Upper lobe of left lung (tissue), 6 donors: ENCODE measurements around the gene CD247. TPM values are rescaled to one million over a fixed set of nuclear protein-coding genes. Genes with fewer than 3 reads are reported as not detected.

Experiments
- ATAC-seq, 2 donors: fragments of 200-7000 bp; cut with Tn5 transposase; one replicate each; pipeline ENCODE4 v1.9.1; 2022; ENCODE audit warnings: mild to moderate bottlenecking in 2 of 2, moderate library complexity in 2 of 2; ENCODE audit not compliant: low FRiP score in 2 of 2
- DNase-seq, 2 donors: peaks; one replicate each; pipeline ENCODE4 v3.0.0-alpha.2; 2019 to 2020
- H3K27ac ChIP-seq, 4 donors: fragments of 200-600 bp; sonication (generic); one replicate each; pipeline ENCODE4 v1.5.1; 2016 to 2019
- H3K27me3 ChIP-seq, 4 donors: fragments of 200-600 bp; sonication (generic); one replicate each; pipeline ENCODE4 v1.5.1; 2017 to 2019
- H3K36me3 ChIP-seq, 4 donors: fragments of 200-600 bp; sonication (generic); one replicate each; pipeline ENCODE4 v1.5.1; 2016 to 2019
- H3K4me1 ChIP-seq, 4 donors: fragments of 200-600 bp; sonication (generic); one replicate each; pipeline ENCODE4 v1.5.1; 2018 to 2019
- H3K4me3 ChIP-seq, 4 donors: fragments of 200-600 bp; sonication (generic); one replicate each; pipeline ENCODE4 v1.5.1; 2017 to 2019; ENCODE audit warnings: mild to moderate bottlenecking in 2 of 4, moderate library complexity in 1 of 4
- H3K9me3 ChIP-seq, 4 donors: fragments of 200-600 bp; sonication (generic); one replicate each; pipeline ENCODE4 v1.5.1; 2018 to 2019
- EP300 ChIP-seq, 4 donors: sonication (generic); formaldehyde crosslinking; IDR thresholded peaks; one replicate each; pipeline ENCODE4 v1.5.1; 2017; ENCODE audit warnings: antibody characterized with exemption in 4 of 4, control low read depth in 2 of 4
- POLR2A ChIP-seq, 4 donors: fragments of 450-650 bp; IDR thresholded peaks; one replicate each; pipeline ENCODE4 v1.5.1; 2016 to 2017; ENCODE audit warnings: antibody characterized with exemption in 4 of 4, mild to moderate bottlenecking in 2 of 4
- POLR2AphosphoS5 ChIP-seq, 2 donors: sonication (generic); formaldehyde crosslinking; IDR thresholded peaks; one replicate each; pipeline ENCODE4 v1.5.1; 2017; ENCODE audit warnings: antibody characterized with exemption in 2 of 2
- WGBS, 2 donors: methylation state at CpG; one replicate each; pipeline ENCODE4 v1.1.5; 2017 to 2018; 5-methylcytosine and 5-hydroxymethylcytosine counted together
- total RNA-seq, 6 donors: library from RNA; depleted of rRNA in 4 of 6; stranded (reverse); fragments of >200 nt in 4 of 6; gene quantifications; one replicate each; pipeline versions ENCODE4 v1.1.0 to v1.2.1, GENCODE V29; 2016 to 2021
- TF ChIP-seq, protein P1 (sequence below), 6 experiments: fragments of 450-650 bp in 4 of 6; fragments of 200-600 bp in 2 of 6; sonication (generic) in 2 of 6; IDR thresholded peaks; one replicate each; pipeline ENCODE4 v1.5.1; 2016 to 2019; ENCODE audit warnings: antibody characterized with exemption in 6 of 6
- donor health status: DM: no; HTN: no; CAD: no; lungs with moderate emphysema.
- donor health status: DM: no; HTN: yes; CAD: no; lungs with severe emphysema.

The CD247 gene
- total RNA-seq, 6 donors from 2014 or later, result 5.0 to 14.7 (median 8.7) TPM

DNA sequence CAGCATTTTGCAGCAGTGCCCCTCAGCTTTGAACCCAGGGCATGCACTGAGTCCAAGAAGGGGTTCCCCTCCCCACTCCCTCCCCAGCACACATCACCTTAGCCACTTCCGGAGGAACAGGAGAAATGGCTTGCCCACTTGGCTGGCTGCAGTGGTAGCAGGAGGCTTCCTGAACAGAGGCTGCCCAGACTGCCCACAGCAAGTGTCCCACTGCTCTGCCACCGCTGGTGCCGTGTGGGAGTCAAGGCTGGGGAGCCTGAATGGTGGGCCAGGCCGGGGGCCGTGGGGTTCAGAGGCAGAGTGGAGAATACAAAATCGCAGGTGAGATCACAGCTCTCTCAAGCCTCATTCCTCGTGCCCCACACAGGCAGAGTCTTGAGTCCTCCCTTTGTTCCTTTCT, 34.5 kb downstream of the CD247 start:
- Histone ChIP-seq H3K27me3 (no peaks in the 10 kb centered on the region), H3K4me3 (no peak overlapping the region), H3K36me3 (no peaks in the 10 kb centered on the region), H3K9me3 (no peaks in the 10 kb centered on the region), H3K4me1 (peaks cover 0 to 6% (median 0%) of the 10 kb centered on the region in 4 donors), H3K27ac (no peak overlapping the region)
- ATAC-seq (no peak), DNase-seq (no peak)
- TF ChIP-seq, protein P1, sequence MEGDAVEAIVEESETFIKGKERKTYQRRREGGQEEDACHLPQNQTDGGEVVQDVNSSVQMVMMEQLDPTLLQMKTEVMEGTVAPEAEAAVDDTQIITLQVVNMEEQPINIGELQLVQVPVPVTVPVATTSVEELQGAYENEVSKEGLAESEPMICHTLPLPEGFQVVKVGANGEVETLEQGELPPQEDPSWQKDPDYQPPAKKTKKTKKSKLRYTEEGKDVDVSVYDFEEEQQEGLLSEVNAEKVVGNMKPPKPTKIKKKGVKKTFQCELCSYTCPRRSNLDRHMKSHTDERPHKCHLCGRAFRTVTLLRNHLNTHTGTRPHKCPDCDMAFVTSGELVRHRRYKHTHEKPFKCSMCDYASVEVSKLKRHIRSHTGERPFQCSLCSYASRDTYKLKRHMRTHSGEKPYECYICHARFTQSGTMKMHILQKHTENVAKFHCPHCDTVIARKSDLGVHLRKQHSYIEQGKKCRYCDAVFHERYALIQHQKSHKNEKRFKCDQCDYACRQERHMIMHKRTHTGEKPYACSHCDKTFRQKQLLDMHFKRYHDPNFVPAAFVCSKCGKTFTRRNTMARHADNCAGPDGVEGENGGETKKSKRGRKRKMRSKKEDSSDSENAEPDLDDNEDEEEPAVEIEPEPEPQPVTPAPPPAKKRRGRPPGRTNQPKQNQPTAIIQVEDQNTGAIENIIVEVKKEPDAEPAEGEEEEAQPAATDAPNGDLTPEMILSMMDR (IDR thresholded peaks at IDR 0.05), result no peak
- TF ChIP-seq POLR2AphosphoS5 (IDR thresholded peaks at IDR 0.05), result no peak
- no peak for TF ChIP-seq EP300 (IDR thresholded peaks at IDR 0.05)
- no peak for TF ChIP-seq POLR2A (IDR thresholded peaks at IDR 0.05)
- WGBS, 2 donors, result 77 to 85% methylated on average over 4 to 7 of the region's 7 CpGs

DNA sequence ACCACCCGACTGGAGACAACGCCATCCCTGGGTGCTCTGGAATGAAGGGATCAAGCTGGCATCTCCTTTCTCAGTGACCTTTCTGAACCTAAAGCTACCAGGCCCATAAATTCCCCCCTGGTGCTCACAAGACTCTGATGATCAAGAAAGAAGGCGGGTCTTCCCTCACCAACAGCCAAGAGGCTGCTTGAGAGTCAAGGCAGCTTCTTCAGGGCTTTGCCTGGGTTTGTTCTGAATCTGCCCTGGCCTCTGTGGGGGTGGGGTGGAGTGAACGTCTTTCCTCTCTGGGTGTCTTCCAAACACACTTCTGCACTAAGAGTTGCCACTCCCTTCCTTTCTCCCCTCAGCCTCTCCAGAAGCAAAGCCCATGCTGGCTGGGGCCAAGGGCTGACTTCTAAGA, 36.1 kb downstream of the CD247 start:
- TF ChIP-seq, protein P1 (IDR thresholded peaks at IDR 0.05), result no peak
- TF ChIP-seq POLR2AphosphoS5 (IDR thresholded peaks at IDR 0.05) (no peak), POLR2A (IDR thresholded peaks at IDR 0.05) (no peak), EP300 (IDR thresholded peaks at IDR 0.05) (no peak)
- Histone ChIP-seq H3K9me3 (no peaks in the 10 kb centered on the region), H3K4me3 (no peak overlapping the region), H3K27ac (no peak overlapping the region), H3K36me3 (no peaks in the 10 kb centered on the region), H3K4me1 (peaks cover 0 to 6% (median 0%) of the 10 kb centered on the region in 4 donors), H3K27me3 (no peaks in the 10 kb centered on the region)
- ATAC-seq, result no peak
- 59 to 66% methylated on average over 3 to 4 of the region's 4 CpGs for WGBS, 2 donors
- DNase-seq, result peak in 1 of 2 donors; percentile 26

DNA sequence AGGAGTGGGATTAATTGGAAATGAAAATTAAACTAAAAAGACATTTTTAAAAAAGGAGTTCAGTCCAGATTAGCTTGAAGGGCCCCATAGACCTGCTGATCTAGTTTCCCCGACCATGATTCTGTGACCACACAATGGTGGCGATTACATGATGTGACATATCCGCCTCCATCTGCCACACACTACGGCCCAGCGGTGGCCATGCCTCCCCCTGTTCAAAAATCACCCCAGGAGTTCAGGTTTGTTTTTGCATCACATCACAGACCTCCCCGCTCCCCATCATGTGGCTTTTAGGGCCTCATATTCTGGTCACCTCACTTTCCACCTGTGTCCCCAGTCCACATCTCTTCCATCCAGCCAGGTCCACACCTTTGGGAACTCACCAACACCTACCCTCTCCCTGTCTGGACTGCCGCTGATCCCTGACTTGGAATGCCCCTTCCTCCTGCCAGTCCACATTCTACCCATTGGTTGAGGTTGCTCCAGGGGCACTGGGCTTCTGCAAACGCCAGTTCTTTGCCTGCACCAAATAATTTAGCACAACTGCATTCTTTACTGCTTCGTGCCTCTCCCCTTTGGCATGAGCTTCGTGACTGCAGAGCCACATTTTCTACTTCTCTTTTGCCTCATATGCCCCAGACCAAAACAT, 38.9 kb downstream of the CD247 start:
- DNase-seq (peak in 1 of 2 donors; percentile 20), ATAC-seq (no peak)
- no peaks in the 10 kb centered on the region for H3K36me3 ChIP-seq
- peaks cover 0 to 6% (median under 1%) of the 10 kb centered on the region in 4 donors for H3K4me1 ChIP-seq
- no peak for TF ChIP-seq POLR2A (IDR thresholded peaks at IDR 0.05)
- TF ChIP-seq, protein P1 (IDR thresholded peaks at IDR 0.05), result no peak
- TF ChIP-seq POLR2AphosphoS5 (IDR thresholded peaks at IDR 0.05), result no peak
- TF ChIP-seq EP300 (IDR thresholded peaks at IDR 0.05), result no peak
- no peaks in the 10 kb centered on the region for H3K27me3 ChIP-seq
- H3K4me3 ChIP-seq, result no peak overlapping the region
- H3K9me3 ChIP-seq, result no peaks in the 10 kb centered on the region
- 85 to 87% methylated on average over 10 of the region's 10 CpGs for WGBS, 2 donors
- no peak overlapping the region for H3K27ac ChIP-seq

- Histone ChIP-seq H3K9me3 (no peaks in the 10 kb centered on the region), H3K36me3 (no peaks in the 10 kb centered on the region), H3K27ac (no peak overlapping the region), H3K4me1 (peaks cover 0 to 9% (median 3%) of the 10 kb centered on the region in 4 donors), H3K4me3 (no peak overlapping the region), H3K27me3 (no peaks in the 10 kb centered on the region)
- 70 to 71% methylated on average over 5 of the region's 5 CpGs for WGBS, 2 donors
- DNase-seq (peak in 1 of 2 donors; percentile 19), ATAC-seq (no peak)
- TF ChIP-seq POLR2A (IDR thresholded peaks at IDR 0.05) (no peak), POLR2AphosphoS5 (IDR thresholded peaks at IDR 0.05) (no peak), EP300 (IDR thresholded peaks at IDR 0.05) (no peak)
- TF ChIP-seq, protein P1 (IDR thresholded peaks at IDR 0.05), result no peak
These were observed 40.3 kb downstream of the CD247 start for GRCh38 chr1:167477986-167478385.

DNA sequence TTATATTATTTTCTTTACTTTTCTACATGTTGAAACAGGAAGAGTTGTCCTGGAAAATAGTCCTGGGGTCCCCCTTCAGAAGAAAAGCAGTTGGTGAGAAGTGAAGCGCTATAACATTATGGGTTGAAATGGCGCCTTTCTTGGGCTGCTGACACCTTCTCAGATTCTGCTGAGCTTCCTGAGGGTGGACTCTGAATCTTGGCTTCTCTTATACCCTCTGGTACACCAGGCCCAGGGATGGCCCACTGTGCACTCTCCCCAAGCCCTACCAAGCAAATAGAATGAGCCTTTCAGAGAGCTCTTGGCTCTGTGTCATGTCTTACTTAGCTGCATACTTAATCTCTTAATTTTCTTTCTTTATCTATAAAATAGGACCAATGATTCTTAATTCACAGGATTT, 42.3 kb downstream of the CD247 start:
- peaks cover 0 to 5% (median 2%) of the 10 kb centered on the region in 4 donors for H3K4me1 ChIP-seq
- TF ChIP-seq, protein P1 (IDR thresholded peaks at IDR 0.05), result no peak
- TF ChIP-seq EP300 (IDR thresholded peaks at IDR 0.05), result no peak
- TF ChIP-seq POLR2AphosphoS5 (IDR thresholded peaks at IDR 0.05), result no peak
- no peak for TF ChIP-seq POLR2A (IDR thresholded peaks at IDR 0.05)
- H3K27ac ChIP-seq, result no peak overlapping the region
- no peaks in the 10 kb centered on the region for H3K27me3 ChIP-seq
- no peaks in the 10 kb centered on the region for H3K36me3 ChIP-seq
- H3K9me3 ChIP-seq, result no peaks in the 10 kb centered on the region
- DNase-seq, result peak in 1 of 2 donors; percentile 4
- WGBS, 2 donors, result 92 to 100% methylated on average over 2 of the region's 2 CpGs
- H3K4me3 ChIP-seq, result no peak overlapping the region
- ATAC-seq, result no peak
